ENCODE measurements around the gene ZG16B.

DNA sequence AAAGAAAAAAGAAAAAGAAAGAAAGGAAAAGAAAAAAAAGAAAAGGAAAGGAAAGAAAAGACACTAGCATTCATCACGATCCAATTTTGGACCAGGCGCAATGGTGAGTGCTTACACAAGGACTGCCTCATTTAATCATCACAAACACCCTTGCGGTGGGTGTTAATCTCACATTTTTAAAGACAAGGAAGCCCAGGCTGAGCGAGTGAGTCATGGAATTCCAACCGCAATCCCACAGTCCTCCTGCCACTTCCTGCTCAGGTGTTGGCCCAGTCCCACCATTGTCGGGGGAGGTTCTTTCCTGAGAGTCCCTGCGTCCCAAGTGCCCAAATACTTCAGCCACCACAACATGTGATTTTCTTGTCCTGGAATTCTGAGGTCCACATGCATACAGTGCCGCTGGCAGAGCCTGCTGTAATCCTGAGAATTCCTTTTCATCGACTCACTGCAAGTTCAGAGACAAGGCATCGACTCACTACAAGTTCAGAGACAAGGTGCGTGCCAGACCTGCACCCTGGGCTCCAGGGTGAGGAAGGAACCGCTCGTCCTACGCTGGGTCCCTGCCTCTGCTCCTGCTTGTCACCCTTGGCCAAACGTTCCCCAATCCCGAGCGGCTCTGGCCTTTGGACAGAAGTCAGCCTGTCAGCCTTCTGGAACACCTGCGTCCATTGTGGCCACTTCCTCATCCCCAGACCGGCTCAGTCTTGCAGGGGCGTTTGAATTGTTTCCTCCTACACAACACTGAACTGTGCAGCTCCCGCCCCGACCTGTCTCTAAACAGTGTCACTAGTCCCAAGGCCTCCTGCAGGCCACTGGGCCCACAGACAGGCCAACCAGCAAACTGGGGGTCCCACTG is 5.8 kb downstream of the ZG16B start:
- no peak for TF ChIP-seq POLR2AphosphoS5 (IDR thresholded peaks at IDR 0.05; ENCODE audit: low read depth, low read length)
- TF ChIP-seq POLR2A (IDR thresholded peaks at IDR 0.05; ENCODE audit: low read depth, low read length): no peak

Measured in GM12892 (cell line).